Activated CD8-positive, alpha-beta memory T cell treated with anti-CD3 and anti-CD28 coated beads for 24 hours (primary cell): ENCODE data around the gene ZNRF1.
A peak's percentile ranks its signal among the peaks of the same experiment; 100 is the strongest.
"Not testable (repeated sequence)": the region's sequence is repeated elsewhere in the genome, so short reads cannot be mapped to it uniquely, and the experiment has no call there.

Experiments used
- DNase-seq: peaks from one replicate; pipeline ENCODE4 v3.0.0-alpha.2; 2020

Gene ZNRF1

GRCh38 chr16:74998481-74999218, at the start of gene ZNRF1:
Gene ZNRF1 (plus strand): TSS chr16:74999024. CDS start chr16:74999672, 648 bp downstream.
- DNase-seq = peak; percentile 92

- DNase-seq = no peak
Measured at GRCh38 chr16:74949309-74949708, 49.5 kb upstream of the ZNRF1 start.

- no peak for DNase-seq
Measured at GRCh38 chr16:74950511-74950910, 48.3 kb upstream of the ZNRF1 start.

GRCh38 chr16:74951206-74951605, 47.6 kb upstream of the ZNRF1 start:
- DNase-seq = no peak

GRCh38 chr16:74951681-74952080, 47.1 kb upstream of the ZNRF1 start:
- no peak for DNase-seq

- no peak for DNase-seq
Measured at GRCh38 chr16:74954763-74955162, 44.1 kb upstream of the ZNRF1 start.

GRCh38 chr16:74973304-74973703, 25.5 kb upstream of the ZNRF1 start:
- DNase-seq = no peak

GRCh38 chr16:74975591-74975990, 23.2 kb upstream of the ZNRF1 start:
- no peak for DNase-seq

- no peak for DNase-seq
Measured at GRCh38 chr16:74982256-74982655, 16.6 kb upstream of the ZNRF1 start.

- DNase-seq = no peak
Measured at GRCh38 chr16:74984194-74984528, 14.7 kb upstream of the ZNRF1 start.

- DNase-seq = peak; percentile 98
Measured at GRCh38 chr16:74984529-74985296, 14.1 kb upstream of the ZNRF1 start, which contains the start of gene WDR59. Gene WDR59 (minus strand): TSS chr16:74985123. CDS start chr16:74985017, 106 bp downstream.

GRCh38 chr16:74987027-74987681, 11.7 kb upstream of the ZNRF1 start:
- DNase-seq = no peak

GRCh38 chr16:74989864-74990263, 9.0 kb upstream of the ZNRF1 start:
- DNase-seq = not testable (repeated sequence)

GRCh38 chr16:74990832-74991231, 8.0 kb upstream of the ZNRF1 start:
- no peak for DNase-seq

- DNase-seq = no peak
Measured at GRCh38 chr16:74991268-74991592, 7.6 kb upstream of the ZNRF1 start.

- no peak for DNase-seq
Measured at GRCh38 chr16:74991593-74992403, 7.0 kb upstream of the ZNRF1 start.

- DNase-seq = no peak
Measured at GRCh38 chr16:74995986-74996385, 2.8 kb upstream of the ZNRF1 start.

GRCh38 chr16:74997042-74997491, 1.8 kb upstream of the ZNRF1 start:
- DNase-seq = peak; percentile 43

- DNase-seq = peak; percentile 73
Measured at GRCh38 chr16:74999219-74999608, 390 bp downstream of the ZNRF1 start.

GRCh38 chr16:74999609-75000480, 1.0 kb downstream of the ZNRF1 start:
- peak; percentile 77 for DNase-seq

GRCh38 chr16:75000481-75001081, 1.8 kb downstream of the ZNRF1 start:
- DNase-seq = no peak
